Caco-2 (cell line): Measurements from ENCODE around the gene PTRHD1. TPM values are rescaled to one million over a fixed set of nuclear protein-coding genes. Genes with fewer than 3 reads are reported as not detected.
A peak's percentile ranks its signal among the peaks of the same experiment; 100 is the strongest.

Experiments
- BruUV-seq: library from RNA; stranded (reverse); fragments of 400-500 nt; replicated peaks from 2 replicates; lab custom pipeline; 2021; lab: Mats Ljungman, UMichigan
- CTCF ChIA-PET: fragments of 300-600 bp; sonication (Branson Sonifier 250); formaldehyde crosslinking; loops from one replicate; lab custom pipeline; 2022; ENCODE audit warnings: antibody characterized with exemption; lab: Charles Lee
- POLR2A ChIA-PET: fragments of 300-600 bp; sonication (Branson Sonifier 250); formaldehyde crosslinking; loops from one replicate; lab custom pipeline; 2022; ENCODE audit warnings: antibody characterized with exemption; lab: Charles Lee
- DNase-seq, 2 experiments: peaks; one replicate each; pipeline versions ENCODE4 v3.0.0 to v3.0.0-alpha.2; 2020 to 2022
- H3K27me3 ChIP-seq: replicated peaks from 2 replicates; pipeline ENCODE4 v1.6.0; 2011; ENCODE audit warnings: low read length; ENCODE audit not compliant: control insufficient read depth, insufficient read depth
- H3K36me3 ChIP-seq: 2 replicates; pipeline ENCODE4 v1.5.1; 2011; ENCODE audit warnings: low read length; ENCODE audit not compliant: control insufficient read depth, insufficient read depth
- H3K4me1 ChIP-seq: fragments of 250-450 bp; sonication (Bioruptor Pico); 2 replicates; pipeline ENCODE4 v1.5.1; 2020; ENCODE audit warnings: mild to moderate bottlenecking
- H3K4me3 ChIP-seq: 2 replicates; pipeline ENCODE4 v1.5.1; 2011; ENCODE audit warnings: low read depth, mild to moderate bottlenecking, control low read depth, low read length
- H3K9me3 ChIP-seq: fragments of 250-450 bp; sonication (Bioruptor Pico); 2 replicates; pipeline ENCODE4 v1.5.1; 2020; ENCODE audit warnings: mild to moderate bottlenecking, moderate library complexity
- H3K27ac Mint-ChIP-seq: one replicate; pipeline ENCODE4 v1.8.0; 2022; ENCODE audit warnings: mixed read lengths; ENCODE audit not compliant: unreplicated experiment
- H3K27me3 Mint-ChIP-seq: one replicate; pipeline ENCODE4 v1.8.0; 2022; ENCODE audit warnings: mixed read lengths; ENCODE audit not compliant: insufficient read depth, unreplicated experiment
- H3K36me3 Mint-ChIP-seq: one replicate; pipeline ENCODE4 v1.8.0; 2022; ENCODE audit warnings: mild to moderate bottlenecking, mixed read lengths; ENCODE audit not compliant: insufficient read depth, unreplicated experiment
- H3K4me1 Mint-ChIP-seq: one replicate; pipeline ENCODE4 v1.8.0; 2022; ENCODE audit warnings: low read depth, mixed read lengths; ENCODE audit not compliant: unreplicated experiment
- H3K4me3 Mint-ChIP-seq: one replicate; pipeline ENCODE4 v1.8.0; 2022; ENCODE audit warnings: mild to moderate bottlenecking, moderate library complexity, mixed read lengths; ENCODE audit not compliant: unreplicated experiment
- H3K9me3 Mint-ChIP-seq: one replicate; pipeline ENCODE4 v1.8.0; 2022; ENCODE audit warnings: mixed read lengths; ENCODE audit not compliant: unreplicated experiment
- CTCF ChIP-seq, 2 experiments: fragments of 200-600 bp in 1 of 2; IDR thresholded peaks; 1 replicate in 1 of 2; 2 replicates in 1 of 2; pipeline versions ENCODE4 v1.5.1 to v1.8.0; 2011 to 2022; ENCODE audit warnings: antibody characterized with exemption in 1 of 2, control low read depth in 1 of 2, inconsistent platforms in 1 of 2, low read depth in 1 of 2, low read length in 1 of 2, mild to moderate bottlenecking in 1 of 2, moderate library complexity in 1 of 2; ENCODE audit not compliant: insufficient read depth in 1 of 2, severe bottlenecking in 1 of 2, unreplicated experiment in 1 of 2
- intact Hi-C: fragments of 100-400 bp; cut with micrococcal nuclease; formaldehyde crosslinking; loops from one replicate; pipeline ENCODE4 v1.10.0; 2022; ENCODE audit not compliant: unreplicated experiment
- total RNA-seq: library from RNA; stranded (reverse); gene quantifications from 2 replicates; pipeline ENCODE4 v1.2.3, GENCODE V29; 2022

The PTRHD1 gene
- total RNA-seq, 1 experiment from 2014 or later, result 52.8 TPM

GRCh38 chr2:24797644-24798043, 4.5 kb upstream of the PTRHD1 start:
- no TSS peak for BruUV-seq
- no peak for DNase-seq
- ChIA-PET POLR2A (interaction anchor here (0.6 kb wide), 1 partner anchor 750 kb away, joined by 3 read pairs; no protein-coding TSS in a partner anchor), CTCF (no interaction called here)
- Mint-ChIP-seq H3K27ac (peak overlapping the region; percentile 9), H3K36me3 (peaks cover 66% of the 10 kb centered on the region), H3K4me1 (peaks cover 21% of the 10 kb centered on the region), H3K4me3 (no peak overlapping the region), H3K9me3 (no peaks in the 10 kb centered on the region), H3K27me3 (no peaks in the 10 kb centered on the region)
- Histone ChIP-seq H3K4me1 (peaks cover 10% of the 10 kb centered on the region), H3K9me3 (no peaks in the 10 kb centered on the region), H3K27me3 (no peaks in the 10 kb centered on the region), H3K4me3 (no peak overlapping the region), H3K36me3 (peaks cover 3% of the 10 kb centered on the region)
- TF ChIP-seq CTCF (IDR thresholded peaks at IDR 0.05; ENCODE audit: insufficient read depth in 1 of 2, low read depth in 1 of 2, low read length in 1 of 2, severe bottlenecking in 1 of 2, unreplicated experiment in 1 of 2), result no peak
- intact Hi-C loops, result no loop called here

- H3K36me3 Mint-ChIP-seq, result peaks cover 39% of the 10 kb centered on the region
- no peaks in the 10 kb centered on the region for H3K9me3 Mint-ChIP-seq
- Histone ChIP-seq H3K4me1 (peaks cover 24% of the 10 kb centered on the region), H3K27me3 (no peaks in the 10 kb centered on the region), H3K36me3 (no peaks in the 10 kb centered on the region), H3K4me3 (peak overlapping the region; percentile 78), H3K9me3 (no peaks in the 10 kb centered on the region)
- DNase-seq, result no peak
- BruUV-seq, result TSS peak; percentile 77
- no peaks in the 10 kb centered on the region for H3K27me3 Mint-ChIP-seq
- peak overlapping the region; percentile 99 for H3K27ac Mint-ChIP-seq
- CTCF ChIA-PET, result interaction anchor here (0.8 to 3.3 kb wide), 11 partner anchors 14 to 867 kb away, joined by 3 to 30 read pairs (median 4); partner anchors contain the start of genes ATAD2B, EFR3B and SF3B6
- intact Hi-C loops, result loop anchor here (1.0 to 2.0 kb wide), 4 partner anchors 13 to 303 kb away; partner anchors contain the start of gene NCOA1
- peak overlapping the region; percentile 95 for H3K4me3 Mint-ChIP-seq
- POLR2A ChIA-PET, result interaction anchor here (1.4 to 1.5 kb wide), 2 partner anchors 16 to 34 kb away, joined by 3 to 6 read pairs; no protein-coding TSS in a partner anchor
- no peak for TF ChIP-seq CTCF (IDR thresholded peaks at IDR 0.05; ENCODE audit: insufficient read depth in 1 of 2, low read depth in 1 of 2, low read length in 1 of 2, severe bottlenecking in 1 of 2, unreplicated experiment in 1 of 2)
- H3K4me1 Mint-ChIP-seq, result peaks cover 27% of the 10 kb centered on the region
These were observed 707 bp upstream of the PTRHD1 start for GRCh38 chr2:24793761-24794435.

GRCh38 chr2:24792542-24792873, 683 bp downstream of the PTRHD1 start:
- TSS peak; percentile 80 for BruUV-seq
- intact Hi-C loops, result loop anchor here (1.0 to 2.0 kb wide), 6 partner anchors 13 to 382 kb away; partner anchors contain the start of gene NCOA1
- H3K27me3 Mint-ChIP-seq, result no peaks in the 10 kb centered on the region
- Histone ChIP-seq H3K4me3 (peak overlapping the region; percentile 78), H3K36me3 (no peaks in the 10 kb centered on the region), H3K9me3 (no peaks in the 10 kb centered on the region), H3K4me1 (peaks cover 24% of the 10 kb centered on the region), H3K27me3 (no peaks in the 10 kb centered on the region)
- CTCF ChIA-PET, result interaction anchor here (0.6 to 3.3 kb wide), 21 partner anchors 13 to 852 kb away, joined by 3 to 30 read pairs (median 4); partner anchors contain the start of genes EFR3B, SF3B6 and UBXN2A
- POLR2A ChIA-PET, result interaction anchor here (0.6 to 1.7 kb wide), 11 partner anchors 13 to 670 kb away, joined by 3 to 6 read pairs (median 3); no protein-coding TSS in a partner anchor
- peaks cover 28% of the 10 kb centered on the region for H3K36me3 Mint-ChIP-seq
- H3K4me1 Mint-ChIP-seq, result peaks cover 25% of the 10 kb centered on the region
- no peaks in the 10 kb centered on the region for H3K9me3 Mint-ChIP-seq
- no peak for TF ChIP-seq CTCF (IDR thresholded peaks at IDR 0.05; ENCODE audit: insufficient read depth in 1 of 2, low read depth in 1 of 2, low read length in 1 of 2, severe bottlenecking in 1 of 2, unreplicated experiment in 1 of 2)
- peak overlapping the region; percentile 99 for H3K27ac Mint-ChIP-seq
- H3K4me3 Mint-ChIP-seq, result peak overlapping the region; percentile 95
- no peak for DNase-seq
